HFF-Myc (cell line): Measurements from ENCODE around the gene C1QTNF3.
"Not testable (repeated sequence)": the region's sequence is repeated elsewhere in the genome, so short reads cannot be mapped to it uniquely, and the experiment has no call there.

Experiments
- DNase-seq: peaks from one replicate; pipeline ENCODE4 v3.0.0-alpha.2; 2011; ENCODE audit warnings: low read depth; ENCODE audit errors: extremely low read depth
- H3K4me3 ChIP-seq: replicated peaks from 2 replicates; pipeline ENCODE4 v1.5.1; 2011; ENCODE audit warnings: low read depth, mild to moderate bottlenecking, control low read depth, low read length
- CTCF ChIP-seq: IDR thresholded peaks from 2 replicates; pipeline ENCODE4 v1.5.1; 2012; ENCODE audit warnings: mild to moderate bottlenecking, low read depth, low read length, control low read depth; ENCODE audit errors: missing control alignments

The C1QTNF3 gene

GRCh38 chr5:34043099-34043876, at the start of gene C1QTNF3:
C1QTNF3 (minus strand) TSS chr5:34043213; CDS start chr5:34043125, 88 bp downstream.
- no peak for TF ChIP-seq CTCF
- no peak within 1 kb of the TSS for H3K4me3 ChIP-seq
- DNase-seq, result no peak

- not testable (repeated sequence) for H3K4me3 ChIP-seq, DNase-seq
Observed at GRCh38 chr5:34091039-34091438, 48.0 kb upstream of the C1QTNF3 start.

- H3K4me3 ChIP-seq, DNase-seq: not testable (repeated sequence)
Observed at GRCh38 chr5:34089802-34090201, 46.8 kb upstream of the C1QTNF3 start.

GRCh38 chr5:34087728-34088127, 44.7 kb upstream of the C1QTNF3 start:
- DNase-seq, H3K4me3 ChIP-seq: not testable (repeated sequence)

GRCh38 chr5:34083898-34084297, 40.9 kb upstream of the C1QTNF3 start:
- not testable (repeated sequence) for H3K4me3 ChIP-seq, DNase-seq

GRCh38 chr5:34079505-34079904, 36.5 kb upstream of the C1QTNF3 start:
- DNase-seq, H3K4me3 ChIP-seq: not testable (repeated sequence)

GRCh38 chr5:34077636-34078035, 34.6 kb upstream of the C1QTNF3 start:
- not testable (repeated sequence) for DNase-seq

GRCh38 chr5:34076719-34077364, 33.8 kb upstream of the C1QTNF3 start:
- not testable (repeated sequence) for DNase-seq, H3K4me3 ChIP-seq

More at GRCh38 chr5:34077636-34078035, 34.6 kb upstream of the C1QTNF3 start:
- H3K4me3 ChIP-seq, result not testable (repeated sequence)

- not testable (repeated sequence) for H3K4me3 ChIP-seq, DNase-seq
Observed at GRCh38 chr5:34074472-34074871, 31.5 kb upstream of the C1QTNF3 start.

GRCh38 chr5:34074071-34074470, 31.1 kb upstream of the C1QTNF3 start:
- DNase-seq, H3K4me3 ChIP-seq: not testable (repeated sequence)

GRCh38 chr5:34070626-34071025, 27.6 kb upstream of the C1QTNF3 start:
- not testable (repeated sequence) for DNase-seq, H3K4me3 ChIP-seq

GRCh38 chr5:34064656-34065055, 21.6 kb upstream of the C1QTNF3 start:
- TF ChIP-seq CTCF, result no peak
- no peak for DNase-seq
- H3K4me3 ChIP-seq, result no peak overlapping the region
